HepG2 (cell line): ENCODE measurements around the gene CCDC97. TPM values are rescaled to one million over a fixed set of nuclear protein-coding genes. Genes with fewer than 3 reads are reported as not detected.
A peak's percentile ranks its signal among the peaks of the same experiment; 100 is the strongest.

ENCODE experiments used
- AKAP8 ChIP-seq: sonication (generic); formaldehyde crosslinking; IDR thresholded peaks from 2 replicates; pipeline ENCODE4 v1.5.1; 2020; ENCODE audit warnings: mild to moderate bottlenecking, missing genetic modification reagents
- CEBPB ChIP-seq: IDR thresholded peaks from 2 replicates; pipeline ENCODE4 v1.6.1; 2011; ENCODE audit warnings: low read depth, low read length, improper control_type of control experiment, borderline replicate concordance
- FOXJ3 ChIP-seq: sonication (generic); formaldehyde crosslinking; IDR thresholded peaks from 2 replicates; pipeline ENCODE4 v1.4.0; 2020; ENCODE audit warnings: missing genetic modification reagents, mild to moderate bottlenecking, borderline replicate concordance
- GABPA ChIP-seq, 2 experiments: IDR thresholded peaks; 2 replicates each; pipeline ENCODE4 v1.6.1; 2011 to 2016; ENCODE audit warnings: low read depth in 2 of 2, low read length in 1 of 2, missing biosample characterization in 1 of 2, missing genetic modification characterization in 1 of 2
- GZF1 ChIP-seq: sonication (generic); formaldehyde crosslinking; IDR thresholded peaks from 2 replicates; pipeline ENCODE4 v1.5.1; 2020; ENCODE audit warnings: mild to moderate bottlenecking, missing genetic modification reagents
- HOXD1 ChIP-seq: sonication (generic); formaldehyde crosslinking; IDR thresholded peaks from 2 replicates; pipeline ENCODE4 v1.5.0; 2020; ENCODE audit warnings: missing genetic modification reagents
- KAT7 ChIP-seq: IDR thresholded peaks from 2 replicates; pipeline ENCODE4 v1.6.1; 2018; ENCODE audit warnings: borderline replicate concordance, missing compliant biosample characterization
- KDM3A ChIP-seq: IDR thresholded peaks from 2 replicates; pipeline ENCODE4 v1.6.1; 2018; ENCODE audit warnings: low read depth, missing compliant biosample characterization
- KLF12 ChIP-seq: sonication (generic); formaldehyde crosslinking; IDR thresholded peaks from 2 replicates; pipeline ENCODE4 v1.4.0; 2020; ENCODE audit warnings: missing genetic modification reagents, borderline replicate concordance
- KLF15 ChIP-seq: sonication (generic); formaldehyde crosslinking; IDR thresholded peaks from 2 replicates; pipeline ENCODE4 v1.8.1; 2023; ENCODE audit warnings: borderline replicate concordance, mild to moderate bottlenecking, inconsistent platforms, missing genetic modification reagents, mixed read lengths
- MXD4 ChIP-seq: IDR thresholded peaks from 2 replicates; pipeline ENCODE4 v1.6.1; 2016; ENCODE audit warnings: mild to moderate bottlenecking, missing biosample characterization, missing genetic modification reagents
- PAX8 ChIP-seq: sonication (generic); formaldehyde crosslinking; IDR thresholded peaks from 2 replicates; pipeline ENCODE4 v1.8.0; 2022; ENCODE audit warnings: mild to moderate bottlenecking, missing genetic modification reagents, borderline replicate concordance
- POLR2A ChIP-seq, 2 experiments: IDR thresholded peaks; 2 replicates each; pipeline ENCODE4 v1.6.1; 2011; ENCODE audit warnings: low read depth in 2 of 2, low read length in 2 of 2, mild to moderate bottlenecking in 1 of 2, moderate library complexity in 1 of 2; ENCODE audit not compliant: insufficient read depth in 1 of 2
- RAD51 ChIP-seq: fragments of 450-650 bp; IDR thresholded peaks from 2 replicates; pipeline ENCODE4 v1.6.1; 2016; ENCODE audit warnings: borderline replicate concordance
- SMARCC2 ChIP-seq: fragments of 450-650 bp; IDR thresholded peaks from 2 replicates; pipeline ENCODE4 v1.6.1; 2017; ENCODE audit warnings: antibody characterized with exemption, mild to moderate bottlenecking
- SRSF1 ChIP-seq: fragments of 200-400 bp; formaldehyde crosslinking; optimal IDR thresholded peaks from 2 replicates; pipeline ENCODE3; 2017; ENCODE audit warnings: mild to moderate bottlenecking, low read depth, low read length, moderate library complexity
- UBTF ChIP-seq: sonication (generic); formaldehyde crosslinking; IDR thresholded peaks from 2 replicates; pipeline ENCODE4 v1.4.0; 2020; ENCODE audit warnings: mild to moderate bottlenecking, missing genetic modification reagents
- XBP1 ChIP-seq: sonication (generic); formaldehyde crosslinking; IDR thresholded peaks from 2 replicates; pipeline ENCODE4 v1.5.0; 2020; ENCODE audit warnings: missing genetic modification reagents
- ZC3H13 ChIP-seq: sonication (generic); formaldehyde crosslinking; IDR thresholded peaks from 2 replicates; pipeline ENCODE4 v1.8.1; 2023; ENCODE audit warnings: mild to moderate bottlenecking, missing genetic modification reagents, moderate library complexity
- ZMAT3 ChIP-seq: sonication (generic); formaldehyde crosslinking; conservative IDR thresholded peaks from 2 replicates; pipeline ENCODE4 v1.7.0; 2021; ENCODE audit warnings: missing genetic modification reagents
- ZNF253 ChIP-seq: sonication (generic); formaldehyde crosslinking; IDR thresholded peaks from 2 replicates; pipeline ENCODE4 v1.8.0; 2022; ENCODE audit warnings: mild to moderate bottlenecking, missing genetic modification reagents, borderline replicate concordance
- ZNF354B ChIP-seq: sonication (generic); formaldehyde crosslinking; IDR thresholded peaks from 2 replicates; pipeline ENCODE4 v1.8.0; 2022; ENCODE audit warnings: mild to moderate bottlenecking, missing genetic modification reagents
- ZNF367 ChIP-seq: sonication (generic); formaldehyde crosslinking; IDR thresholded peaks from 2 replicates; pipeline ENCODE4 v1.4.0; 2020; ENCODE audit warnings: missing genetic modification reagents, borderline replicate concordance
- ZNF546 ChIP-seq: sonication (generic); formaldehyde crosslinking; conservative IDR thresholded peaks from 2 replicates; pipeline ENCODE4 v1.8.1; 2023; ENCODE audit warnings: mild to moderate bottlenecking, missing genetic modification reagents
- ZNF562 ChIP-seq: sonication (generic); formaldehyde crosslinking; IDR thresholded peaks from 2 replicates; pipeline ENCODE4 v1.8.0; 2022; ENCODE audit warnings: missing genetic modification reagents, borderline replicate concordance
- ZNF569 ChIP-seq: sonication (generic); formaldehyde crosslinking; IDR thresholded peaks from 2 replicates; pipeline ENCODE4 v1.5.0; 2020; ENCODE audit warnings: mild to moderate bottlenecking, missing genetic modification reagents, moderate library complexity, borderline replicate concordance
- ZNF577 ChIP-seq: sonication (generic); formaldehyde crosslinking; IDR thresholded peaks from 2 replicates; pipeline ENCODE4 v1.4.0; 2020; ENCODE audit warnings: mild to moderate bottlenecking, low read depth, missing genetic modification reagents, borderline replicate concordance
- ZNF724P ChIP-seq: sonication (generic); formaldehyde crosslinking; IDR thresholded peaks from 2 replicates; pipeline ENCODE4 v1.8.0; 2022; ENCODE audit warnings: missing genetic modification reagents, borderline replicate concordance
- ZSCAN21 ChIP-seq: sonication (generic); formaldehyde crosslinking; IDR thresholded peaks from 2 replicates; pipeline ENCODE4 v1.8.0; 2022; ENCODE audit warnings: mild to moderate bottlenecking, missing genetic modification reagents, moderate library complexity, borderline replicate concordance
- ZSCAN29 ChIP-seq: sonication (generic); formaldehyde crosslinking; conservative IDR thresholded peaks from 2 replicates; pipeline ENCODE4 v1.4.0; 2020; ENCODE audit warnings: mild to moderate bottlenecking, missing genetic modification reagents
- polyA plus RNA-seq, 8 experiments: library from polyadenylated mRNA; depleted of rRNA in 3 of 8; stranded (reverse) in 7 of 8; unstranded in 1 of 8; fragments of >200 nt; fragmentation: Illumina TruSeq in 4 of 8; extraction: Trizol in 4 of 8; gene quantifications; 2 replicates each; pipeline versions ENCODE4 v1.2.1 to v1.2.3, GENCODE V29; 2011 to 2016; ENCODE audit warnings: low read depth in 4 of 8, missing spikeins in 1 of 8, mixed read lengths in 1 of 8; ENCODE audit not compliant: insufficient read depth in 1 of 8
- total RNA-seq, 5 experiments: library from RNA; depleted of rRNA; stranded (reverse); fragments of >200 nt; fragmentation: Illumina TruSeq; extraction: Trizol; gene quantifications; 2 replicates each; pipeline ENCODE4 v1.2.3, GENCODE V29; 2016; ENCODE audit warnings: low read depth in 1 of 5

CCDC97 gene
- total and polyA plus RNA-seq, 2 of the 13 experiments (the other 11 are each of a cell fraction or from before 2014, with no cell fraction given), result 6.2 to 7.3 TPM

- TF ChIP-seq GZF1, result 0 out of 2 replicates have a peak, but pooled peaks have one; percentile 16
- no peak for TF ChIP-seq XBP1 (CRISPR knock-in tag)
- TF ChIP-seq ZMAT3 (CRISPR knock-in tag), result 0 out of 2 replicates have a peak, but pooled peaks have one; percentile 16
- TF ChIP-seq SRSF1, result peak; percentile 20
- TF ChIP-seq ZNF577 (CRISPR knock-in tag), result no peak
- no peak for TF ChIP-seq ZNF562
- peak in 1 of 2 experiments; percentile 52 for TF ChIP-seq POLR2A (IDR thresholded peaks at IDR 0.05; ENCODE audit: insufficient read depth in 1 of 2, low read depth in 2 of 2, low read length in 2 of 2)
- TF ChIP-seq ZNF354B, result no peak
- TF ChIP-seq SMARCC2, result no peak
- no peak for TF ChIP-seq MXD4 (CRISPR knock-in tag)
- TF ChIP-seq UBTF, result peak; percentile 83; the same call in 1 of the 2 replicates
- TF ChIP-seq AKAP8 (CRISPR knock-in tag), result 0 out of 2 replicates have a peak, but pooled peaks have one; percentile 32
- TF ChIP-seq HOXD1 (CRISPR knock-in tag), result peak; percentile 58; the same call in 1 of the 2 replicates
- no peak; the same call in 1 of the 2 replicates for TF ChIP-seq GABPA (IDR thresholded peaks at IDR 0.05; ENCODE audit: low read depth, low read length)
- peak; percentile 50; the same call in 1 of the 2 replicates for TF ChIP-seq GABPA (CRISPR knock-in tag; IDR thresholded peaks at IDR 0.05; ENCODE audit: low read depth)
- 0 out of 2 replicates have a peak, but pooled peaks have one; percentile 19 for TF ChIP-seq PAX8 (CRISPR knock-in tag)
- TF ChIP-seq KLF12, result 0 out of 2 replicates have a peak, but pooled peaks have one; percentile 34
- no peak; the same call in 1 of the 2 replicates for TF ChIP-seq ZNF546
- no peak for TF ChIP-seq ZNF724P (CRISPR knock-in tag)
- no peak; the same call in 1 of the 2 replicates for TF ChIP-seq KLF15 (CRISPR knock-in tag)
- no peak for TF ChIP-seq RAD51
- no peak for TF ChIP-seq KAT7 (CRISPR knock-in tag)
- TF ChIP-seq ZNF367, result peak; percentile 44; the same call in 1 of the 2 replicates
- TF ChIP-seq ZSCAN29, result no peak
- no peak for TF ChIP-seq ZNF253 (CRISPR knock-in tag)
- 0 out of 2 replicates have a peak, but pooled peaks have one; percentile 25 for TF ChIP-seq ZSCAN21 (CRISPR knock-in tag)
- no peak for TF ChIP-seq ZC3H13 (CRISPR knock-in tag)
- no peak for TF ChIP-seq KDM3A (CRISPR knock-in tag)
- no peak for TF ChIP-seq CEBPB
- TF ChIP-seq ZNF569 (CRISPR knock-in tag), result no peak
- no peak for TF ChIP-seq FOXJ3
Measured at GRCh38 chr19:41264581-41265394, 45.2 kb upstream of the CCDC97 start (continued).
